Nephron progenitor cell (in vitro differentiated cells): Measurements from ENCODE around the gene CALHM2.

Source experiments
- DNase-seq: peaks from one replicate; pipeline ENCODE4 v3.0.0; 2021
- H3K27ac Mint-ChIP-seq: 2 replicates; pipeline ENCODE4 v1.8.0; 2021; ENCODE audit warnings: mild to moderate bottlenecking, moderate library complexity, mixed read lengths
- H3K27me3 Mint-ChIP-seq: 2 replicates; pipeline ENCODE4 v1.8.0; 2021; ENCODE audit warnings: mild to moderate bottlenecking, low read depth, mixed read lengths; ENCODE audit not compliant: poor library complexity
- H3K36me3 Mint-ChIP-seq: 2 replicates; pipeline ENCODE4 v1.8.0; 2021; ENCODE audit warnings: low read depth, mixed read lengths
- H3K4me1 Mint-ChIP-seq: 2 replicates; pipeline ENCODE4 v1.8.0; 2021; ENCODE audit warnings: mixed read lengths
- H3K4me3 Mint-ChIP-seq: 2 replicates; pipeline ENCODE4 v1.8.0; 2021; ENCODE audit warnings: mild to moderate bottlenecking, moderate library complexity, mixed read lengths
- H3K9me3 Mint-ChIP-seq: 2 replicates; pipeline ENCODE4 v1.8.0; 2021; ENCODE audit warnings: mild to moderate bottlenecking, moderate library complexity, mixed read lengths
- CTCF ChIP-seq: fragments of 200-600 bp; sonication (generic); IDR thresholded peaks from 2 replicates; pipeline ENCODE4 v1.5.0; 2021; ENCODE audit warnings: antibody characterized with exemption

CALHM2 gene

DNA sequence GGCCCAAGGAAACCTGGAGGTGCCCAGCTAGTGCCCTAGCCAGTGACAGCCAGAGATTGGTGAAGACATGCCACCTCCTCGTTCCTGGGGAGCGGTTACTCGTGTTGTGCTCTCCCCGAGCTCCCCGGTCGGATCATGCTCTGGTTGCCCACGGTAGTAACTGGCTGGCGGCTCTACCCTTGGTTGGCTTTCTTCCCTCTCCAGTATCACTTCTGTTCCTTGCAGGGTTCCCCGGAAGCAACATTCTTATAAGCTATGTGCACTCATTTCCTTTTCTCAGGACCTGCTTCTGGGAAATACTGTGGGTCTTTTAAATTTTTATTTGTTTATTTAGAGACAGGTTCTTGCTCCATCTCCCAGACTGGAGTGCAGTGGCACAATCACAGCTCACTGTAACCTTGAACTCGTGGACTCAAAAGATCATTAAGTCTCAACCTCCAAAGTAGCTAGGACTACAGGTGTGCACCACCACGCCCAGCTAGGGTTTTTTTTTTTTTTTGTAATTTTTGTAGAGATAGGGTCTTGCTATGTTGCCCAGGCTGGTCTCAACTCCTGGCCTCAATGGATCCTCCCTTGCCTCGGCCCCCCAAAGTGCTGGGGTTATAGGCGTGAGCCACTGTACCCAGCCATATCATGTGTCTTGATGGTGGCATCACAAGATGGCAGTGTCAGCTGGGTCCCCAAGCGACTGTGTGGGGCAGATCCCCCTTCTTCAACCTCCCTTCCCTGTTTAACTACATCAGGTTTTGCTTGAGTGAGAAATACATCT lies 13.4 kb upstream of the CALHM2 start:
- no peak for DNase-seq
- H3K4me3 Mint-ChIP-seq = no peak overlapping the region
- H3K4me1 Mint-ChIP-seq = peaks cover 13% of the 10 kb centered on the region
- TF ChIP-seq CTCF = no peak
- no peaks in the 10 kb centered on the region for H3K36me3 Mint-ChIP-seq
- no peak overlapping the region for H3K27ac Mint-ChIP-seq
- H3K27me3 Mint-ChIP-seq = peaks cover 14% of the 10 kb centered on the region
- H3K9me3 Mint-ChIP-seq = no peaks in the 10 kb centered on the region

DNA sequence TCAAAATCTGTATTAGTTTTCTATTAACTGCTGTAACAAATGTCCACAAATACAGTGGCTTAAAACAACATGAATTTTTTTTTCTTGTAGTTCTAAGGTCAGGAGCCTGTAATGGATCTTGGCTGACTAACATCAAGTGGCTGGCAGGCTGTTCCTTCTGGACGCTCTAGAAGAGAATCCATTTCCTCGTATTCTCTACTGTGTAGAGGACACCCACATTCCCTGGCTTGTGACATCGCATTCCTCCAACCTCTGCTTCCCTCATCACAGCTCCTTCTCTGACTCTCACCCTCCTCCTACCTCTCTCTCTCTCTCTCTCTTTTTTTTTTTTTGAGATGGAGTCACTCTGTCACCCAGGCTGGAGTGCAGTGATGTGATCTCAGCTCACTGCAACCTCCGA lies 11.3 kb upstream of the CALHM2 start:
- no peaks in the 10 kb centered on the region for H3K9me3 Mint-ChIP-seq
- no peak overlapping the region for H3K4me3 Mint-ChIP-seq
- TF ChIP-seq CTCF = no peak
- peaks cover 14% of the 10 kb centered on the region for H3K27me3 Mint-ChIP-seq
- no peaks in the 10 kb centered on the region for H3K36me3 Mint-ChIP-seq
- peaks cover 29% of the 10 kb centered on the region for H3K4me1 Mint-ChIP-seq
- no peak overlapping the region for H3K27ac Mint-ChIP-seq
- DNase-seq = no peak

- peak overlapping the region; percentile 19 for H3K4me3 Mint-ChIP-seq
- H3K27ac Mint-ChIP-seq = no peak overlapping the region
- no peaks in the 10 kb centered on the region for H3K9me3 Mint-ChIP-seq
- H3K4me1 Mint-ChIP-seq = peaks cover 23% of the 10 kb centered on the region
- peaks cover 8% of the 10 kb centered on the region for H3K27me3 Mint-ChIP-seq
- no peaks in the 10 kb centered on the region for H3K36me3 Mint-ChIP-seq
- TF ChIP-seq CTCF = no peak
- DNase-seq = peak; percentile 39
Measured at GRCh38 chr10:103459615-103460014, 7.4 kb upstream of the CALHM2 start.

DNA sequence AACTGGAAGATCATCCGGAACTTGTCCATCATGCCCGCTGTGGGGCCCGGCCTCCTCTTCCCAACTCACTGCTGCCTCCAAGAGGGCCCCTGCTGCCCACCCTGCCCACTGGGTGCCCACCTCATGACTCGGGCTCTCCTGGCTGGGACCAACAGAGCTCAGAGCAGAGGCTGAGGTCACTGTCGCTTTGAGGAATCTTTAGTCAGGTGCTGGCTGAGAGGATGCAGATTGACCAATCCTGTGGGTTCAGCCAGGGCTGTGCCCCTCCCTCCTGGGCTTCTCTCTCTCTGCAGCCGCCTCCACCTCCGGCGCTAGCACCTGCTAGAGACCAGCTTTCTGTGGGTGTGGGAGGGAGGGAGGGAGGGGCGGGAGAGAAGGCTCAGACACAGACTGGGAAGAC lies 6.5 kb upstream of the CALHM2 start, which contains the start of gene CALHM1:
TSS of gene CALHM1 (minus strand) at position 181 of the 400 bp plus-strand sequence. CDS start at position 32, 149 bp downstream.
- Mint-ChIP-seq H3K27ac (no peak within 1 kb of the TSS), H3K27me3 (peaks cover 12% of the 10 kb centered on the region), H3K4me3 (peak within 1 kb of the TSS; percentile 19), H3K4me1 (peaks cover 25% of the 10 kb centered on the region), H3K9me3 (no peaks in the 10 kb centered on the region), H3K36me3 (no peaks in the 10 kb centered on the region)
- TF ChIP-seq CTCF = no peak
- DNase-seq = peak; percentile 33

DNA sequence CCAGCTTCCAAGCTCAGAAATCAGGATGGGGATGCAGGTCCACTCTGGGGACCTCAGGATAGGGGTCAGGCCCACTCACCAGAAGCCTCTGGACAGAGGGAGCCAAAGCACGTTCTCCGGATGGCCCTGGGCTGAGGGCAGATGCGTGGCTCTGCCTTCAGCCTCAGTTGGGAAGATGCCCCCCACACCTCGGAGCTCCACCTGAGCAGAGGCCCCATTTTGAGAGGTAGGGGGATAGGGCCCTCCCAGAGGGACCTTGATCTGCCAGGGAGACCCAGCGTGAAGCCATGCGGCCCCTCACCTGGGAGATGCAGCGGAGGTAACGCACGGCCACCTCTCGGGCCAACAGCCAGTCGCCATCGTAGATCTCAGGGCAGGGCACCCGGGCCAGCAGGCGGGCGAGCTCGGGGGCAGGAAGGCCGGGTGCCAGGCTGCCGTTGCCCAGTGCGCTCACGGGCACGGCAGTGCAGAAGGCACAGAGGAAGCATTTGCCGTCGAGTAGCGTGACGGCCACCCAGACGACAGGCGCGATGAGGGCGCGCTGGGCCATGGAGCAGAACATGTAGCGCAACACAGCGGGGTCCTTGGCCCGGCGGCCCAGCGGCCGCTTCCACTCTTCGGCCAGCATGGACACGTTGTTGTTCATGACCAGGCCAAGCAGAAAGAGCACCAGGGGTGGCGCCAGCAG lies 5.9 kb upstream of the CALHM2 start:
- H3K36me3 Mint-ChIP-seq = no peaks in the 10 kb centered on the region
- peaks cover 13% of the 10 kb centered on the region for H3K27me3 Mint-ChIP-seq
- peaks cover 32% of the 10 kb centered on the region for H3K4me1 Mint-ChIP-seq
- no peak for DNase-seq
- H3K4me3 Mint-ChIP-seq = no peak overlapping the region
- no peak overlapping the region for H3K27ac Mint-ChIP-seq
- TF ChIP-seq CTCF = no peak
- H3K9me3 Mint-ChIP-seq = no peaks in the 10 kb centered on the region
